CD4-positive, alpha-beta memory T cell (primary cell): ENCODE data around the gene TERB2. TPM values are rescaled to one million over a fixed set of nuclear protein-coding genes. Genes with fewer than 3 reads are reported as not detected.
"Not testable (repeated sequence)": the region's sequence is repeated elsewhere in the genome, so short reads cannot be mapped to it uniquely, and the experiment has no call there.

Source experiments
- CTCF ChIA-PET: fragments of 350-600 bp; sonication (Branson Sonifier 250); formaldehyde crosslinking; loops from one replicate; lab custom pipeline; 2021; ENCODE audit warnings: inconsistent platforms; ENCODE audit not compliant: partially characterized antibody; lab: Charles Lee
- POLR2A ChIA-PET: fragments of 350-600 bp; sonication (Branson Sonifier 250); formaldehyde crosslinking; loops from one replicate; lab custom pipeline; 2021; ENCODE audit not compliant: partially characterized antibody; lab: Charles Lee
- DNase-seq, 5 donors: peaks; one replicate each; pipeline versions ENCODE4 v3.0.0 to v3.0.0-alpha.2; 2020 to 2022; ENCODE audit warnings: mixed read lengths in 1 of 5
- H3K27ac ChIP-seq: one replicate; pipeline ENCODE4 v1.7.0; 2013; ENCODE audit warnings: low read depth, low read length
- H3K27me3 ChIP-seq: 2 replicates; pipeline ENCODE4 v1.7.0; 2013; ENCODE audit warnings: mild to moderate bottlenecking, low read length, moderate library complexity; ENCODE audit not compliant: insufficient read depth
- H3K36me3 ChIP-seq: 2 replicates; pipeline ENCODE4 v1.7.0; 2013; ENCODE audit warnings: mild to moderate bottlenecking, low read length, moderate library complexity; ENCODE audit not compliant: insufficient read depth
- H3K4me1 ChIP-seq: 2 replicates; pipeline ENCODE4 v1.7.0; 2013; ENCODE audit warnings: mild to moderate bottlenecking, low read length, moderate library complexity; ENCODE audit not compliant: insufficient read depth
- H3K4me3 ChIP-seq, 2 donors: one replicate each; pipeline ENCODE4 v1.7.0; 2013; ENCODE audit warnings: low read length in 2 of 2, mild to moderate bottlenecking in 1 of 2
- H3K9me3 ChIP-seq, 2 donors: one replicate each; pipeline ENCODE4 v1.7.0; 2013; ENCODE audit warnings: low read length in 2 of 2, control low read depth in 1 of 2; ENCODE audit not compliant: control insufficient read depth in 1 of 2
- H3K27ac Mint-ChIP-seq, 7 donors: one replicate each; pipeline ENCODE4 v1.8.0; 2020 to 2021; ENCODE audit warnings: mixed read lengths in 7 of 7, mild to moderate bottlenecking in 6 of 7, inconsistent platforms in 3 of 7, moderate library complexity in 3 of 7
- H3K27me3 Mint-ChIP-seq, 2 donors: one replicate each; pipeline ENCODE4 v1.8.0; 2020 to 2021; ENCODE audit warnings: mixed read lengths in 2 of 2
- H3K36me3 Mint-ChIP-seq, 2 donors: one replicate each; pipeline ENCODE4 v1.8.0; 2020 to 2021; ENCODE audit warnings: mixed read lengths in 2 of 2, inconsistent platforms in 1 of 2, mild to moderate bottlenecking in 1 of 2
- H3K4me1 Mint-ChIP-seq, 4 donors: one replicate each; pipeline ENCODE4 v1.8.0; 2020 to 2021; ENCODE audit warnings: mixed read lengths in 4 of 4, mild to moderate bottlenecking in 1 of 4
- H3K4me3 Mint-ChIP-seq, 8 donors: one replicate each; pipeline ENCODE4 v1.8.0; 2020 to 2021; ENCODE audit warnings: mixed read lengths in 8 of 8, mild to moderate bottlenecking in 7 of 8, moderate library complexity in 6 of 8, inconsistent platforms in 3 of 8
- H3K9me3 Mint-ChIP-seq, 8 donors: one replicate each; pipeline ENCODE4 v1.8.0; 2020 to 2021; ENCODE audit warnings: mixed read lengths in 8 of 8, mild to moderate bottlenecking in 5 of 8, inconsistent platforms in 3 of 8, moderate library complexity in 1 of 8
- intact Hi-C: fragments of 100-400 bp; cut with micrococcal nuclease; formaldehyde crosslinking; loops from one replicate; pipeline ENCODE4 v1.15.1; 2023
- polyA plus RNA-seq, 2 donors: library from polyadenylated mRNA; unstranded; fragments of 300-500 nt; fragmentation: Illumina TruSeq; gene quantifications; one replicate each; pipeline ENCODE4 v1.2.3, GENCODE V29; 2021
- total RNA-seq, 2 experiments: library from RNA; stranded (reverse); gene quantifications; one replicate each; pipeline ENCODE4 v1.2.3, GENCODE V29; 2021

Gene TERB2
- total and polyA plus RNA-seq, 4 experiments from 2014 or later, result not detected

GRCh38 chr15:45001180-45001579 is 44.7 kb downstream of the TERB2 start:
- H3K27ac Mint-ChIP-seq, POLR2A ChIA-PET, DNase-seq, H3K27me3 Mint-ChIP-seq, H3K4me1 ChIP-seq, intact Hi-C loops, H3K36me3 ChIP-seq, H3K9me3 Mint-ChIP-seq, H3K27me3 ChIP-seq, H3K4me3 Mint-ChIP-seq, H3K36me3 Mint-ChIP-seq, H3K4me1 Mint-ChIP-seq, CTCF ChIA-PET, H3K9me3 ChIP-seq, H3K4me3 ChIP-seq, H3K27ac ChIP-seq: not testable (repeated sequence)

GRCh38 chr15:45003731-45004410 is 47.4 kb downstream of the TERB2 start:
- DNase-seq, H3K27me3 Mint-ChIP-seq, H3K4me1 ChIP-seq, H3K27ac Mint-ChIP-seq, H3K27me3 ChIP-seq, CTCF ChIA-PET, POLR2A ChIA-PET, H3K9me3 ChIP-seq, H3K4me3 ChIP-seq, H3K4me3 Mint-ChIP-seq, H3K4me1 Mint-ChIP-seq, H3K36me3 ChIP-seq, intact Hi-C loops, H3K36me3 Mint-ChIP-seq, H3K27ac ChIP-seq: not testable (repeated sequence)
- peaks cover 0 to 13% (median 5%) of the 10 kb centered on the region in 8 donors for H3K9me3 Mint-ChIP-seq

GRCh38 chr15:45004590-45005175 is 48.2 kb downstream of the TERB2 start:
- DNase-seq, intact Hi-C loops, POLR2A ChIA-PET, CTCF ChIA-PET, H3K27ac Mint-ChIP-seq, H3K4me1 ChIP-seq, H3K36me3 ChIP-seq, H3K4me3 ChIP-seq, H3K9me3 ChIP-seq, H3K4me1 Mint-ChIP-seq, H3K36me3 Mint-ChIP-seq, H3K27me3 Mint-ChIP-seq, H3K27ac ChIP-seq, H3K4me3 Mint-ChIP-seq, H3K27me3 ChIP-seq: not testable (repeated sequence)
- peaks cover 0 to 13% (median 5%) of the 10 kb centered on the region in 8 donors for H3K9me3 Mint-ChIP-seq

DNA sequence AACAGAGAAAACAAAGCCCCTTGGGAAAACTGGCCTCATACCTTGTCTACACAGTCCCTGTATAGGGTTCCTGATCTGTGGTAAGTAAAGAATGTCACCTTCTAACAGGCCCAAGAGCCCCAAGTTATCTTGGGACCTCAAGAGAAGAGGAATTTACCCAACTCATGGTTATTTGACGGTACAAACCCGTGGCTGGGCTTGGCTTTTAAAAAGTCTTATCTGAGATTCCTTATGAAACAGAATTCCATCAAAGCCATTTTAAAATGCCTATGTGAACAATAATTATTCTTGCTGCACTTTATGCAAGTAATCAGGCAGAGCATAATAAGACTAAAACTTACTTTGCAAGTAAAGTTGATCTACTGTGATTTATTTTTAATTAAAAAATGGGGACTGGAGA is 52.6 kb downstream of the TERB2 start:
- ChIA-PET CTCF (no interaction called here), POLR2A (no interaction called here)
- Histone ChIP-seq H3K27ac (no peak overlapping the region), H3K4me3 (no peak overlapping the region), H3K9me3 (no peaks in the 10 kb centered on the region), H3K4me1 (no peaks in the 10 kb centered on the region), H3K36me3 (no peaks in the 10 kb centered on the region), H3K27me3 (no peaks in the 10 kb centered on the region)
- H3K4me3 Mint-ChIP-seq, result no peak overlapping the region
- H3K27me3 Mint-ChIP-seq, result peaks cover 2 to 22% of the 10 kb centered on the region in 2 donors
- peaks cover 0 to 10% of the 10 kb centered on the region in 2 donors for H3K36me3 Mint-ChIP-seq
- no peak overlapping the region for H3K27ac Mint-ChIP-seq
- intact Hi-C loops, result no loop called here
- peaks cover 0 to 13% (median 5%) of the 10 kb centered on the region in 8 donors for H3K9me3 Mint-ChIP-seq
- no peak for DNase-seq
- no peaks in the 10 kb centered on the region for H3K4me1 Mint-ChIP-seq

GRCh38 chr15:45015114-45015513 is 58.6 kb downstream of the TERB2 start:
- H3K27ac ChIP-seq, DNase-seq, H3K36me3 ChIP-seq, H3K36me3 Mint-ChIP-seq, H3K4me1 ChIP-seq, H3K4me3 Mint-ChIP-seq, CTCF ChIA-PET, H3K27me3 ChIP-seq, H3K4me3 ChIP-seq, POLR2A ChIA-PET, H3K4me1 Mint-ChIP-seq, H3K9me3 Mint-ChIP-seq, H3K9me3 ChIP-seq, intact Hi-C loops, H3K27ac Mint-ChIP-seq: not testable (repeated sequence)
- H3K27me3 Mint-ChIP-seq, result peaks cover 19 to 26% of the 10 kb centered on the region in 2 donors

DNA sequence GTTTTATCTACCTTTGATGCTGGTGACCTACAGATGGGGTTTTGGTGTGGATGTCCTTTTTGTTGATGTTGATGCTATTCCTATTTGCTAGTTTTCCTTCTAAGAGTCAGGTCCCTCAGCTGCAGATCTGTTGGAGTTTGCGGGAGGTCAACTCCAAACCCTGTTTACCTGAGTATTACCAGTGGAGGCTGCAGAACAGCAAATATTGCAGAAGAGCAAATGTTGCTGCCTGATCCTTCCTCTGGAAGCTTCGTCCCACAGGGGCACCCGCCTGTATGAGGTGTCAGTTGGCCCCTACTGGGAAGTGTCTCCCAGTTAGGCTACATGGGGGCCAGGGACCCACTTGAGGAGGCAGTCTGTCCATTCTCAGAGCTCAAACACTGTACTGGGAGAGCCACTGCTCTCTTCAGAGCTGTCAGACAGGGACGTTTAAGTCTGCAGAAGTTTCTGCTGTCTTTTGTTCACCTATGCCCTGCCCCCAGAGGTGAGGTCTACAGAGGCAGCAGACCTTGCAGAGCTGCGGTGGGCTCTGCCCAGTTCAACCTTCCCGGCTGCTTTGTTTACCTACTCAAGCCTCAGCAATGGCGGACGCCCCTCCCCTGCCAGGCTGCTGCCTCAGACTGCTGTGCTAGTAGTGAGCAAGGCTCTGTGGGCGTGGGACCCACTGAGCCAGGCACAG is 63.9 kb downstream of the TERB2 start:
- peaks cover 17% of the 10 kb centered on the region for H3K4me1 ChIP-seq
- Mint-ChIP-seq H3K4me3 (peak overlapping the region in 1 of 8 donors; percentile 41), H3K27me3 (peaks cover 9 to 16% of the 10 kb centered on the region in 2 donors), H3K4me1 (peaks cover 9 to 21% (median 12%) of the 10 kb centered on the region in 4 donors)
- H3K27ac ChIP-seq, H3K36me3 Mint-ChIP-seq, H3K27me3 ChIP-seq, H3K27ac Mint-ChIP-seq, DNase-seq, H3K4me3 ChIP-seq, POLR2A ChIA-PET, H3K9me3 Mint-ChIP-seq, CTCF ChIA-PET, intact Hi-C loops, H3K9me3 ChIP-seq, H3K36me3 ChIP-seq: not testable (repeated sequence)

- not testable (repeated sequence) for H3K27ac Mint-ChIP-seq
These were observed 64.4 kb downstream of the TERB2 start for GRCh38 chr15:45020901-45021259.

More at GRCh38 chr15:45020901-45021259, 64.4 kb downstream of the TERB2 start:
- H3K36me3 ChIP-seq, POLR2A ChIA-PET, H3K27me3 ChIP-seq, H3K4me3 ChIP-seq, H3K9me3 Mint-ChIP-seq, intact Hi-C loops, DNase-seq, CTCF ChIA-PET, H3K36me3 Mint-ChIP-seq, H3K9me3 ChIP-seq, H3K27ac ChIP-seq: not testable (repeated sequence)
- peak overlapping the region in 1 of 8 donors; percentile 41 for H3K4me3 Mint-ChIP-seq
- H3K4me1 ChIP-seq, result peaks cover 17% of the 10 kb centered on the region
- H3K27me3 Mint-ChIP-seq, result peaks cover 9 to 16% of the 10 kb centered on the region in 2 donors
- peaks cover 10 to 24% (median 13%) of the 10 kb centered on the region in 4 donors for H3K4me1 Mint-ChIP-seq
